HepG2 (cell line): Measurements from ENCODE around the gene NUDCD2. TPM values are rescaled to one million over a fixed set of nuclear protein-coding genes. Genes with fewer than 3 reads are reported as not detected.

Experiments
- ARHGAP35 ChIP-seq: sonication (generic); formaldehyde crosslinking; IDR thresholded peaks from 2 replicates; pipeline ENCODE4 v1.9.0; 2022; ENCODE audit warnings: mild to moderate bottlenecking, inconsistent platforms, moderate library complexity, missing genetic modification reagents, borderline replicate concordance
- ARID5B ChIP-seq: IDR thresholded peaks from 2 replicates; pipeline ENCODE4 v1.4.0; 2020; ENCODE audit warnings: mild to moderate bottlenecking, missing genetic modification reagents
- ATF7-NPFF ChIP-seq: sonication (generic); formaldehyde crosslinking; IDR thresholded peaks from 2 replicates; pipeline ENCODE4 v1.8.1; 2023; ENCODE audit warnings: mild to moderate bottlenecking, low read depth, missing genetic modification reagents, moderate library complexity
- KAT8 ChIP-seq: IDR thresholded peaks from 2 replicates; pipeline ENCODE4 v1.6.1; 2016; ENCODE audit warnings: missing genetic modification reagents, missing compliant biosample characterization
- KDM4B ChIP-seq: sonication (generic); formaldehyde crosslinking; IDR thresholded peaks from 2 replicates; pipeline ENCODE4 v1.4.0; 2020; ENCODE audit warnings: missing genetic modification reagents
- KDM5A ChIP-seq: fragments of 200-600 bp; sonication (generic); IDR thresholded peaks from 2 replicates; pipeline ENCODE4 v1.7.0; 2018; ENCODE audit warnings: antibody characterized with exemption, mild to moderate bottlenecking, low read length, borderline replicate concordance
- MXD3 ChIP-seq: IDR thresholded peaks from 2 replicates; pipeline ENCODE4 v1.6.1; 2016; ENCODE audit warnings: mild to moderate bottlenecking, missing biosample characterization, missing genetic modification reagents
- MYPOP ChIP-seq: sonication (generic); formaldehyde crosslinking; IDR thresholded peaks from 2 replicates; pipeline ENCODE4 v1.8.1; 2023; ENCODE audit warnings: mild to moderate bottlenecking, moderate library complexity, missing genetic modification reagents
- NR2F6 ChIP-seq, 2 experiments: IDR thresholded peaks; 2 replicates each; pipeline ENCODE4 v1.6.1; 2016; ENCODE audit warnings: antibody characterized with exemption in 1 of 2, mild to moderate bottlenecking in 1 of 2
- RBFOX2 ChIP-seq: fragments of 200-400 bp; formaldehyde crosslinking; IDR thresholded peaks from 2 replicates; pipeline ENCODE4 v1.6.1; 2017; ENCODE audit warnings: low read depth, mild to moderate bottlenecking, low read length
- RNF219 ChIP-seq: sonication (generic); formaldehyde crosslinking; IDR thresholded peaks from 2 replicates; pipeline ENCODE4 v1.5.0; 2020; ENCODE audit warnings: mild to moderate bottlenecking, missing genetic modification reagents
- SP5 ChIP-seq: IDR thresholded peaks from 2 replicates; pipeline ENCODE4 v1.6.1; 2016; ENCODE audit warnings: low read depth, borderline replicate concordance
- ZNF512 ChIP-seq: sonication (generic); formaldehyde crosslinking; IDR thresholded peaks from 2 replicates; pipeline ENCODE4 v1.4.0; 2020; ENCODE audit warnings: mild to moderate bottlenecking, missing genetic modification reagents
- ZNF800 ChIP-seq: sonication (generic); formaldehyde crosslinking; IDR thresholded peaks from 2 replicates; pipeline ENCODE4 v1.4.0; 2020; ENCODE audit warnings: missing genetic modification reagents
- polyA plus RNA-seq, 8 experiments: library from polyadenylated mRNA; depleted of rRNA in 3 of 8; stranded (reverse) in 7 of 8; unstranded in 1 of 8; fragments of >200 nt; fragmentation: Illumina TruSeq in 4 of 8; extraction: Trizol in 4 of 8; gene quantifications; 2 replicates each; pipeline versions ENCODE4 v1.2.1 to v1.2.3, GENCODE V29; 2011 to 2016; ENCODE audit warnings: low read depth in 4 of 8, missing spikeins in 1 of 8, mixed read lengths in 1 of 8; ENCODE audit not compliant: insufficient read depth in 1 of 8
- total RNA-seq, 5 experiments: library from RNA; depleted of rRNA; stranded (reverse); fragments of >200 nt; fragmentation: Illumina TruSeq; extraction: Trizol; gene quantifications; 2 replicates each; pipeline ENCODE4 v1.2.3, GENCODE V29; 2016; ENCODE audit warnings: low read depth in 1 of 5

Gene NUDCD2
- total and polyA plus RNA-seq, 2 of the 13 experiments (the other 11 are each of a cell fraction or from before 2014, with no cell fraction given) = 14.8 to 39.2 TPM

GRCh38 chr5:163459819-163460561 is at the start of gene NUDCD2 (continued):
- TF ChIP-seq RNF219 (no peak), RBFOX2 (peak; percentile 97), ZNF800 (peak; percentile 74; the same call in 1 of the 2 replicates), ATF7-NPFF (CRISPR knock-in tag) (peak; percentile 82), SP5 (CRISPR knock-in tag) (0 out of 2 replicates have a peak, but pooled peaks have one; percentile 24), NR2F6 (IDR thresholded peaks at IDR 0.05) (no peak), NR2F6 (CRISPR knock-in tag; IDR thresholded peaks at IDR 0.05) (0 out of 2 replicates have a peak, but pooled peaks have one; percentile 21), KAT8 (peak; percentile 76; the same call in 1 of the 2 replicates), MXD3 (CRISPR knock-in tag) (peak; percentile 75), MYPOP (peak; percentile 93), ARID5B (CRISPR knock-in tag) (peak; percentile 35; the same call in 1 of the 2 replicates), ZNF512 (CRISPR knock-in tag) (no peak), ARHGAP35 (CRISPR knock-in tag) (peak; percentile 41; the same call in 1 of the 2 replicates), KDM4B (CRISPR knock-in tag) (0 out of 2 replicates have a peak, but pooled peaks have one; percentile 61), KDM5A (peak; percentile 39; the same call in 1 of the 2 replicates)
